ENCODE results near the gene XAF1.

XAF1 gene, protein sequence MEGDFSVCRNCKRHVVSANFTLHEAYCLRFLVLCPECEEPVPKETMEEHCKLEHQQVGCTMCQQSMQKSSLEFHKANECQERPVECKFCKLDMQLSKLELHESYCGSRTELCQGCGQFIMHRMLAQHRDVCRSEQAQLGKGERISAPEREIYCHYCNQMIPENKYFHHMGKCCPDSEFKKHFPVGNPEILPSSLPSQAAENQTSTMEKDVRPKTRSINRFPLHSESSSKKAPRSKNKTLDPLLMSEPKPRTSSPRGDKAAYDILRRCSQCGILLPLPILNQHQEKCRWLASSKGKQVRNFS

GRCh38 chr17:6755731-6756184 lies at the start of gene XAF1:
XAF1 (plus strand) TSS chr17:6756046; CDS start chr17:6756079, 33 bp downstream.
- ATAC-seq (ENCODE audit: low read depth) = peak; percentile 93
- peaks cover 32% of the 10 kb centered on the region for H3K4me1 Mint-ChIP-seq

DNA sequence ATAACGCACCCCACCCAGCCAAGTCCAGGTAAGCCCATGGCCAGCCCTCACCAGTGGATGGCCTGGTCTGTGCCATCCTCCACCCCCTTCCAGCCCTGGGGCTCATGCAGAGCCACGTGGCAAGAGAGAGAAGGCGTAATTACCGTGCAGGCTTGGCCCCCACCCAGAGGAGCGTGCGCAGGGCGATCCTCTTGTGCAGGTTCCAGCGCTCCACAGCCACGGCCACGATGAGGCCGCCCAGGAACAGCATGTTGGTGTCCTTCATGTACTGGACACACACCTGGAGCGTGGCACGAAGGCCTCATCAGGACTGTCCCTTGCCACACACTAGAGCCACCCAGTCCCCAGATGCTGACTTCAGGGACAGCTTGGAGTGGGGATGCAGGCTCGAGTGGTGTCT lies 49.3 kb upstream of the XAF1 start:
- Mint-ChIP-seq H3K27ac (no peak overlapping the region), H3K9me3 (no peaks in the 10 kb centered on the region), H3K27me3 (peaks cover 31% of the 10 kb centered on the region), H3K4me3 (no peak overlapping the region), H3K4me1 (no peaks in the 10 kb centered on the region), H3K36me3 (no peaks in the 10 kb centered on the region)
- ATAC-seq (ENCODE audit: low read depth) = no peak
- no peak for DNase-seq (ENCODE audit: low spot score in 2 of 2)

More at GRCh38 chr17:6755731-6756184, at the start of gene XAF1:
- peak within 1 kb of the TSS; percentile 95 for H3K4me3 Mint-ChIP-seq
- H3K36me3 Mint-ChIP-seq = peaks cover 23% of the 10 kb centered on the region
- H3K27me3 Mint-ChIP-seq = no peaks in the 10 kb centered on the region
- no peaks in the 10 kb centered on the region for H3K9me3 Mint-ChIP-seq
- peak within 1 kb of the TSS; percentile 87 for H3K27ac Mint-ChIP-seq
- peak; percentile 31 to 38 for DNase-seq (ENCODE audit: low spot score in 2 of 2)

DNA sequence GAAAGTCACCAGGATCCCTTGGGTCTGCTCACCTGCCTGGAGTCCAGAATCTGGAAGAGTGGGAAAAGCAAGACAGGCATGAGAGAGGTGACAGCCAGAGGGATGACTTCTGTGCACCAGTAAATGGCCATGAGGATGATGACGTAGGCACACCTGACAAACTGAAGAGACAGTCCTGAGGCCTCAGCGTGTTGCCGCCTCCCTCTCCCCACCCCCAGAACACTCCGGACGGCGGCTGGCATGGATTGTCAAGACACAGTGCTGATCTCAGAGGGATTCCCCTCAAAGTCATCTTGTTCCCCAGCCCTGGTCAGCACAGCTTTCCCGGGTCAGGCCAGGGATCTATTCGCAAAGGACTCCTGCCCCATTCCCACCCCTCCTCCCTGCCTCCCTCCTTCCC lies 48.9 kb upstream of the XAF1 start:
- no peaks in the 10 kb centered on the region for H3K9me3 Mint-ChIP-seq
- H3K36me3 Mint-ChIP-seq = no peaks in the 10 kb centered on the region
- H3K27me3 Mint-ChIP-seq = peaks cover 31% of the 10 kb centered on the region
- no peak overlapping the region for H3K27ac Mint-ChIP-seq
- DNase-seq (ENCODE audit: low spot score in 2 of 2) (no peak), ATAC-seq (ENCODE audit: low read depth) (no peak)
- no peaks in the 10 kb centered on the region for H3K4me1 Mint-ChIP-seq
- H3K4me3 Mint-ChIP-seq = no peak overlapping the region

- peaks cover 33% of the 10 kb centered on the region for H3K27me3 Mint-ChIP-seq
These were observed 47.4 kb upstream of the XAF1 start for GRCh38 chr17:6708357-6708961.

GRCh38 chr17:6710317-6710716 lies 45.5 kb upstream of the XAF1 start:
- DNase-seq (ENCODE audit: low spot score in 2 of 2) (no peak), ATAC-seq (ENCODE audit: low read depth) (no peak)
- H3K27ac Mint-ChIP-seq = no peak overlapping the region
- H3K4me3 Mint-ChIP-seq = no peak overlapping the region
- H3K4me1 Mint-ChIP-seq = peaks cover 10% of the 10 kb centered on the region
- H3K27me3 Mint-ChIP-seq = peaks cover 34% of the 10 kb centered on the region
- peaks cover 1% of the 10 kb centered on the region for H3K36me3 Mint-ChIP-seq
- H3K9me3 Mint-ChIP-seq = no peaks in the 10 kb centered on the region

More at GRCh38 chr17:6708357-6708961, 47.4 kb upstream of the XAF1 start:
- Mint-ChIP-seq H3K36me3 (no peaks in the 10 kb centered on the region), H3K9me3 (no peaks in the 10 kb centered on the region), H3K27ac (no peak overlapping the region), H3K4me3 (no peak overlapping the region), H3K4me1 (peaks cover 5% of the 10 kb centered on the region)
- ATAC-seq (ENCODE audit: low read depth) (no peak), DNase-seq (ENCODE audit: low spot score in 2 of 2) (no peak)

GRCh38 chr17:6711081-6711674 lies 44.7 kb upstream of the XAF1 start:
- H3K36me3 Mint-ChIP-seq = peaks cover 1% of the 10 kb centered on the region
- H3K4me3 Mint-ChIP-seq = no peak overlapping the region
- H3K27ac Mint-ChIP-seq = no peak overlapping the region
- no peak for DNase-seq (ENCODE audit: low spot score in 2 of 2)
- peaks cover 10% of the 10 kb centered on the region for H3K4me1 Mint-ChIP-seq
- ATAC-seq (ENCODE audit: low read depth) = no peak
- no peaks in the 10 kb centered on the region for H3K9me3 Mint-ChIP-seq
- H3K27me3 Mint-ChIP-seq = peaks cover 41% of the 10 kb centered on the region

DNA sequence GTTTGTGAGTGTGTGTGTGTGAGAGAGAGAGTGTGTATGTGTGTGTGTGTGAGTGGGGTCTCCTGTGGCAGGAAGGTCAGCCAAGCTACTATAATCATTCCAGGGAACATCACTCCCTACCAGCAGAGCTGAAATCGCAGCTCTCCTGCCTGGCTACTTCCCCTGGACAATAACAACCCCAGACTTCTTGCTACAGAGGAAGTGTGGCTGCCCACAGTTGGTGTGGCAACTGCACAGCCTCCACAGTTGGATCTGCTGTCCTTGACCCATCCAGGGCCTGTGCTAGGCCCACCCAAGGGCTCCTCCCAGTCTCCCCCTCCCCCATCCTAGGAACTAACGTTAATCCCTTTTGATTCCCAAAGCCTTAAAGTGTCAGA lies 44.2 kb upstream of the XAF1 start:
- H3K4me1 Mint-ChIP-seq = peaks cover 10% of the 10 kb centered on the region
- DNase-seq (ENCODE audit: low spot score in 2 of 2) (no peak), ATAC-seq (ENCODE audit: low read depth) (no peak)
- H3K9me3 Mint-ChIP-seq = peaks cover 2% of the 10 kb centered on the region
- no peak overlapping the region for H3K4me3 Mint-ChIP-seq
- peaks cover 1% of the 10 kb centered on the region for H3K36me3 Mint-ChIP-seq
- H3K27me3 Mint-ChIP-seq = peaks cover 42% of the 10 kb centered on the region
- no peak overlapping the region for H3K27ac Mint-ChIP-seq

DNA sequence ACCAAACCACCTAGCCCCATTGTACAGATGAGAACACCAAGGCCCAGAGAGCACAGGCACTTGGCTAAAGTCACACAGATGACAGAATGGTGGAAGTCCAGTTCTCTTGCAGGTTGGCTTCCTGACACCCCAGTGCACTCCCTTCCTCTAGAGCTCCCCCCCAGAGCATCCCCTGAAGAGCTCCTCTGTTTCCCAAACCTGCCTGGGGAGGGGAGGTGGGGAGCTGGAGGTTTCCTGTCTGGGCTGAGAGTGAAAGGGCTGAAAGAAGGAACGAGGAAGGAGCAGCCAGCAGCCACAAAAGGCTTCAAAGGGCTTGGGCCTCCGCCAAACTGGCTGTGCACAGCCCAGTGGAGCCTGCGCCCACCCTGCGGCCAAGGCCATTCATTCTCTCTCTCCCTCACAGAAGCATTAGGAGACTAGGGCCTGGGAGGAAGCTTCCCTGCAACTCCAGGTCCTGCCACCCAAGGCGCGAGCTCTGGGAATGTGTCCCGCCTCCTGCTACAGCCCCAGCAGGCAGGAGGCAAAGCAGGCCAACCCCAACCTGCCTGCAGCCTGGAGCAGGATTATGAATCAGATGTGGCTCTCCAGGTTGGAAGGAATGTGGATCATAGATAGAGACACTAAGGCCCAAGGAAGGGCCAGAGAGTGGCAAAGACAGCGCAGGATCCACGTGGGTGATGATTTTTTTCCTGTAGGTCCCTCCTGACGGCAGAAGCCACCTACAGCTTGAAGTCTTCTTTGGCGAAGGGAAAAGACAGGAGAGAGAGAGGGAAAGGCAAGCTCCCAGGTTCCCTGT lies 43.6 kb upstream of the XAF1 start:
- Mint-ChIP-seq H3K4me3 (peak overlapping the region; percentile 58), H3K4me1 (peaks cover 10% of the 10 kb centered on the region), H3K36me3 (peaks cover 1% of the 10 kb centered on the region), H3K9me3 (peaks cover 4% of the 10 kb centered on the region), H3K27me3 (peaks cover 41% of the 10 kb centered on the region), H3K27ac (no peak overlapping the region)
- ATAC-seq (ENCODE audit: low read depth) = no peak
- no peak for DNase-seq (ENCODE audit: low spot score in 2 of 2)

- H3K4me3 Mint-ChIP-seq = peak overlapping the region; percentile 72
- no peak overlapping the region for H3K27ac Mint-ChIP-seq
- peaks cover 41% of the 10 kb centered on the region for H3K27me3 Mint-ChIP-seq
- H3K4me1 Mint-ChIP-seq = peaks cover 10% of the 10 kb centered on the region
- peaks cover 4% of the 10 kb centered on the region for H3K9me3 Mint-ChIP-seq
- DNase-seq (ENCODE audit: low spot score in 2 of 2) (no peak), ATAC-seq (ENCODE audit: low read depth) (no peak)
- peaks cover 1% of the 10 kb centered on the region for H3K36me3 Mint-ChIP-seq
These were observed 43.1 kb upstream of the XAF1 start for GRCh38 chr17:6712854-6713129.

- ATAC-seq (ENCODE audit: low read depth) (peak; percentile 60), DNase-seq (ENCODE audit: low spot score in 2 of 2) (no peak)
- peaks cover 1% of the 10 kb centered on the region for H3K36me3 Mint-ChIP-seq
- H3K4me1 Mint-ChIP-seq = peaks cover 10% of the 10 kb centered on the region
- H3K27me3 Mint-ChIP-seq = peaks cover 41% of the 10 kb centered on the region
- no peak within 1 kb of the TSS for H3K27ac Mint-ChIP-seq
- peak within 1 kb of the TSS; percentile 72 for H3K4me3 Mint-ChIP-seq
- H3K9me3 Mint-ChIP-seq = peaks cover 4% of the 10 kb centered on the region
These were observed 42.5 kb upstream of the XAF1 start, which contains the start of gene SLC13A5 for GRCh38 chr17:6713130-6713917. SLC13A5 (minus strand) TSS chr17:6713369; CDS start chr17:6713333, 36 bp downstream.

DNA sequence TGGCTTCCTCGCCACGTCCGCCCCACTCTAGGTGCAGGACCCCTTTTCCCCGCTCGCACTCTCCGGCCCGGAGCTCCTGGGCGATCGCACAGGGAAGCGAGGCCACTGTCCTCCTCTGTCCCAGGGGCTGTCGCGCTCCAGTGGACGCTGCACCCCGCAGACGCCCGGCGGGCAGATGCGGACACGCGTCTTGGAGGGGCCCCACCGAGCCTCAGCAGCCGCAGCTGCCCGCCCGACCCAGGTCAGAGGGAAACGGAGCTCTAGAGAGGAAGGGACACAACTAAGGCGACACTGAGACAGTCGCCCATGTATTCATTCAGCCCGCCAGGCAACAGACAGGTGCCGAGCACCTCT lies 42.0 kb upstream of the XAF1 start:
- Mint-ChIP-seq H3K4me3 (peak overlapping the region; percentile 63), H3K4me1 (peaks cover 10% of the 10 kb centered on the region), H3K27me3 (peaks cover 40% of the 10 kb centered on the region), H3K27ac (no peak overlapping the region), H3K36me3 (peaks cover 1% of the 10 kb centered on the region), H3K9me3 (peaks cover 4% of the 10 kb centered on the region)
- no peak for DNase-seq (ENCODE audit: low spot score in 2 of 2)
- no peak for ATAC-seq (ENCODE audit: low read depth)

DNA sequence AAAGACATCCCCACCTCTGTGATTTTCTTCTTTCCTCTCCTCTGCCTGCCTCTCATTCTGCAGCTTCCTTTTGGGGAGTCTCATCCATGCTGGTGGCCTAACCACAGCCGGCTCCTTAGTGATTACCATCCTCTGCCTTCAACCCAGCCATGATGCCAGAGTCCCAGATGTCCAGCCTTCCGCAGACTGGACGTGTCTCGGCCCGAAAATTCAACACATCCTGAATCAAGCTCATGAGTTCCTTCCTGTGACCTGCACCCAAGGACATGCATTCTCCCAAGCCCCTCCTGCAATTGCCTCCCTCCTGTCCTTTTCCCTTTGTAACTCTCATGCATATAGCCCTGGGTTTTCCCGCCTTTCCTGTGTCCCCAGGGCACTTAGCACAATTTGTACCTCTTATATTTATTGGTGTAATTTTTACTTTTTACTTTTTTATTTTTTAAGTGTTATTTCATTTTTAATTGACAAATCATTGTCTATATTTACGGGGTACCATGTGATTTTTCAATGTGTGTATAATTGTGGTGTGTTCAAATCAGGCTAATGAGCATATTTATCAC lies 41.5 kb upstream of the XAF1 start:
- no peak for DNase-seq (ENCODE audit: low spot score in 2 of 2)
- Mint-ChIP-seq H3K4me1 (peaks cover 10% of the 10 kb centered on the region), H3K27me3 (peaks cover 40% of the 10 kb centered on the region), H3K4me3 (peak overlapping the region; percentile 39), H3K9me3 (peaks cover 4% of the 10 kb centered on the region), H3K27ac (no peak overlapping the region), H3K36me3 (peaks cover 1% of the 10 kb centered on the region)
- ATAC-seq (ENCODE audit: low read depth) = no peak

DNA sequence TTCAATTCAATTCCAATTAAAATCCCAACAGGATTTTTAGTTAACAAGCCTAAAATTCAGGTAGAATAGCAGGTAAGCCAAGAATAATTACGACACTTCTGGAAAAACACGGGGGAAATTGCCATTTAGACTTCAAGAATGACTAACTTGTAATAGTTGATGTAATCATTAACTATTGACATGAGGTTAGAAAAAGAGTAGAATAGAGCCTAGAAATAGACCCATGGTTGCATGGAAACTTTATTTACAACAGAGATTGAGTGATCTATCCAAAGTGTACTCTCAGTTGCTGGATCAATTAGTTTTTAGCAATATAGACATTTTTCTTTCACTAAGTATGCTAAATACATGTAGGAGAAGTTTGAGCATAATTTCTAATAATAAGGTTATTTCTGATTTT lies 39.1 kb upstream of the XAF1 start:
- H3K27ac Mint-ChIP-seq = no peak overlapping the region
- H3K4me1 Mint-ChIP-seq = peaks cover 10% of the 10 kb centered on the region
- no peak overlapping the region for H3K4me3 Mint-ChIP-seq
- peaks cover 33% of the 10 kb centered on the region for H3K27me3 Mint-ChIP-seq
- ATAC-seq (ENCODE audit: low read depth) = no peak
- peaks cover 1% of the 10 kb centered on the region for H3K36me3 Mint-ChIP-seq
- peaks cover 4% of the 10 kb centered on the region for H3K9me3 Mint-ChIP-seq
- no peak for DNase-seq (ENCODE audit: low spot score in 2 of 2)
